HG03039 (cell line): ENCODE results near the gene DLGAP4.

Experiments used
- ATAC-seq: cut with Tn5 transposase; IDR thresholded peaks from one replicate; pipeline ENCODE4 v1.9.1; 2021; ENCODE audit warnings: mild to moderate bottlenecking, moderate library complexity; ENCODE audit not compliant: unreplicated experiment

The DLGAP4 gene

DNA sequence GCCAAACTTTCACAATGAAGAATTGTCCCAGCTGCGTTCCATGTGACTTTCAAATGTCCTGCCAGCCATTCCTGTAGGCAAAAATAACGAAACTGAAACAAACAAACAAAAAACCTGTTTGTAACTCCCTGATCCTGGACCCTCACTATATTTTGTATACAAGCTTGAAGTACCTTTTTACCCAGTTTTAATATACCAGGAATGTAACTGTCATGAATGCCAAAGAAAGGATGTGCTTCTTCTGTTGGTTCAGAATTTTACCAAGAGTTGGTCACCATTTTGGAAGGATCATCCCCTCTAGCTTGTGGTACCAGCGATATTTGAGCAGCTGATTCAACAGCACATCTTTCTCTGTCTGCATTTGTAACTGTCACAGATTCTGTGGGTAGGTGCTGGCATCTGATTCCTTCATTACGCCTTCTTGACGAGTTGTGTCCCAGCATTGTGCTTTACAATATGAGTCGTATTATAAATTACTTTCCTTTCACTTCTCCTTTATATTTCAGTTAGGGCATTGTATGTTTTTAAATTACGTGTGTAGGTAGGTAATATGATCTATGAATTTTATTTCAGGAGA is 93.9 kb downstream of the DLGAP4 start:
- ATAC-seq = no peak

DNA sequence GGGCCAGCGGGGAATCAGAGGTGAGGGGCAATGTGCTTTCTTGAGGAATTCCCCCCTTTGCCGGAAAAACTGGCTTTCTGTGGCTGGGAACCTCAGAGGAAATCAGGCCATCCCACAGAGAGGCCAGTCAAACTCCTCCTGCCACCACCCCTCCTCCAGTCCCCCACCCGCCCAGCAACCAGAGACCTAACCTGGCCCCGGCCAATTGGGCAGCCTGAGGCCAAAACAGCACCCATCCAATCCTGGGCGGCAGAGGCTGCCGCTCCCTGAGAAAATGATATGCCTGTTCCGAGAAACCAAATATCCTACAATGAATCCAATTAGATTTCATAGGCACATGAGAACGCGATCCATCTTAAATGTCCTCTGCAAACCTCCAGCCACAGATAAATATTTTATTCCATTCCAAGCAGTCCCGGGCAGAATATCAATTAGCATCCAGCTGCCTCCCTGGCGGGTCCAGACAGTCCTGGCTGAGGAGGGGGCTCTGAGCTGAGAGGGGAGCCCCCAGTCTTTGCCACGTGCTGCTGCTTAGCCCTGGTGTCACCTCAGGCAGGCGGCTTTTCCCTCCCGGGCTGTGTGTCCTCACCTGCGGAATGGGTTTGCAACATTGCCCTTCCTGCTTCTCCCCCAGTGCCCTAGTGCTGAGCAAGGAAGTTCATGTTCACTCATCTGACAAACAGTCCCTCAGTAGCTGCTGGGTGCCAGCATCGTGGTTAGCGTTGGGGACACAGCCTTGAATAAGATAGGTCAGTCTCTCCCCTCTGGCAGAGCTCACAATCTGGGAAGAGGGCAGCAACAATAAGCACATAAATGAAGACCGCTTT is 95.0 kb downstream of the DLGAP4 start:
- no peak for ATAC-seq

DNA sequence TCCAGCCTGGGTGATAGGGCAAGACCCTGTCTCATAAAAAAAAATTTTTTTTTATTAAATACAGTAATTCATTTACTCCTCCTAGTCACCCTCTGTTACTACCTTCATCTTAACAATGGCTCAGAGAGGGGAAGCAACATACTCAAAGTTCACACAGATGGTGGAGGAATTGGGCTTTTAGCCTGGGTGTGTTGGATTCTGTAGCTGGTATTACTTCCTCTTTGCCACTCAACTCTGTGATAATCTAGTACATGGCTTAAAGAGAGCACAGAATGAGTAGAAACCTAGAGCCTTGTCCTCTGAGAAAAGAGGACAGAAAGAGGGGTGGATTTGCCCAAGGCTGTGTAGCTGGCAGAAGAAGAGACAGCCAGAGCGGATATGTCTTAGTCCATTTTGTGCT is 96.6 kb downstream of the DLGAP4 start:
- ATAC-seq = no peak

DNA sequence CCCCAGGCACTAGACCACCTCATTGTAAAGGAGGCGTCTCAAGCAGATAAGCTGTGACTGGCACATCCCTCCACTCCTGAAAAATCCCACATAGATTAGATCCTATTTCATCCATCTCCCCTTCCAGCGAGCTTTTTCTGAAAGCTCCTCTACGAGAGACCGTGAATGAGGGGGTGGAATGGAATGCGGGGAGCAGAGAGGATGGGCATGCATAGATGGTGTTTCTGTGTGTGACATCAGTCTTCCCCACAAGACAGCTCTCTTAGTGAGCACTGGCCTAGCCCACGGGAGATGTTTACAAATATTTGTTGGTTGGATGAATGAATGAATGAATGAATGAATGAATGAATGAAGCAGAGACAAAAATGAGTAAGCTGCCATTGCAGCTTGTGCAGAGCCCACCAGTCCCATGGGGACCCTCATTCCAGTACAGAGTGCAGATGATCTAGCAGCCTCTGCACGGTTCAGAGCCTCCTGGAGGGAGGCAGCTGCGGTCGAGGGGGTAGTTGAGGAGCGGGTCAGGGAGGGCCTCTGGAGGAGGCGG is 98.4 kb downstream of the DLGAP4 start:
- no peak for ATAC-seq

DNA sequence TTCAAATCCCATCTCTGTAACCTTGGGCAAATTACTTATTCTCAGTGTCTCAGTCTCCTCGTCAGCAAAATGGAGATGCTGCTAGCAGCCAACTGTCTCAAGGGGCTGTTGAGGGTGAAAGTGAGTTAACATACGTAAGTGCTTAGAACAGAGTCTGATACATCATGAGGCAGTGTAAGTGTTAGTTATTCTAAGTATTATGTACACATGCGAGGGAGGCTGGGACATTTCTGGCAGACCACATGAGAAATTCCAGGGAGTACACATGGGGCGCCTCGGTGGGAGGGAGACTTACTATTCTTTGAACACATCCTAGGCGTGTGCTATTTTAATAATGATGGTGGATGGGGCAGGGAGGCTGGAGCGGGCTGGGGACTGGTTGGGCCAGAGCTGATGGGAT is 99.1 kb downstream of the DLGAP4 start:
- no peak for ATAC-seq

GRCh38 chr20:36407199-36407733 is 101.1 kb downstream of the DLGAP4 start:
- no peak for ATAC-seq

DNA sequence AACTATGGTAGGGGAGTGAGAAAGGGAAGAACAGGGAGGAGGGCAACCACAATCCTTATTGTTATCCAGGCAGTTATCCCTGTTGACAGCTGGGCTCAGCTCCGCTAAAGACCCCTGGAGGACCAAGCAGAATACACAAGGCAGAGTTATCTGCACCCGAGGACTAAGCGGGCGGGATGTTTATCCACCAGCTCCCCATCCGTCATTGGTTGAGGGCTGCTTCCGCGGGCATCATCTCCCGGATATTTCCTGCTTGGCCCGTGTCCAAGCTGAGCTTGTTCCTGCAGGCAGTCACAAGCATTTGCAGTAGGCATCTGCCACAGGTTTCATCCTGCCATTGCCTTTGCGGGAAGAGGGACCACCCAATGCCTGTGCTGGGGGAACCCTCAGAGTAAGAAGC is 102.1 kb downstream of the DLGAP4 start:
- no peak for ATAC-seq

DNA sequence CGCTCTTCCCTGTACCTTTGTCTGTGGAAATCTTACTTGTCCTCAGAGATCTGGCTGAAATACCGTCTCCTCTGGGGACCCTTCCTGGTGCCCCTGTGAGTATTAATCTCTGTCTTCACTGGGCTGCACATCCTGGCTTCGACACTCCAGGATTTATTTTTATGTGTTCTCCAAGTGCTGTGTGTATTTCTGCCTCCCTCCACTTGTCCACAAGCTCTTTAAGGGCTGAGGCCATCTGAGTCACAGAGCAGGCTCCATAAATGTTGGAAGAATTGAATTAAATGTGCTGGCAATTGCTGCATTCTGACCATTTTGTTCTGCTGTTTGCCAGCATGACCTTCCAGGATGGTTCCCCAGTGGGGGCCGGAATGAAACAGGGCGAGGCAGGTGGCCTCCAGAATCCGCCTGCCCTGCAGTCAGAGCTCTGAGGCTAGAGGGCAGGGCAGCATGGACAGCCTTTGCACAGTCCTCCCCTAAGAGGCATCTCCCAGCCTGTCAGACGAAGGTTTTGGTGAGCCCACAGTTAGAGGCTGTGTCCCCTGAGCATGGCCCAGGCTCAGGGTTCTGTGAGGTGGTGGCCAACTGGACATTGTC is 105.8 kb downstream of the DLGAP4 start:
- no peak for ATAC-seq

GRCh38 chr20:36415475-36416002 is 109.4 kb downstream of the DLGAP4 start:
- no peak for ATAC-seq

DNA sequence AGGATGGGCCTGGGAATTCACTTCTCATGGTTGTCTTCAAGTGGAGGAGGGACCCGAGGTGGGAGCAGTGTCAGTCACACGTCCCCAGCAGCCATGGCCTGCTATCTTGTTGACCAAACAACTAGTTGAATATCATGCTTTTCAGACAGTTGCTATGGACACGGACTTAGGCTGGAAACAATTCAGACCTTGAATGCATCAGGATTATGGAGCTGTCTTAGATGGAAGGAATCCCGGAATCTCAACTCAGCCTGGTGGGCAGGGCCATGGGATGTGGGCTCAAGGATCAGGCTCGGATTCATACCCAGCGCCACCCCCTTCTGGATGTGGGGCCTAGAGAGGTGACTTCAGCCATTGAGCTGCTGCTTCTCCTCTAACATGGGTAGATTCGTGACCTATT is 112.6 kb downstream of the DLGAP4 start:
- no peak for ATAC-seq

GRCh38 chr20:36421641-36422040 is 115.5 kb downstream of the DLGAP4 start:
- ATAC-seq = no peak

- ATAC-seq = no peak
Measured at GRCh38 chr20:36424314-36424713, 118.2 kb downstream of the DLGAP4 start.

- ATAC-seq = no peak
Measured at GRCh38 chr20:36425166-36425565, 119.0 kb downstream of the DLGAP4 start.

DNA sequence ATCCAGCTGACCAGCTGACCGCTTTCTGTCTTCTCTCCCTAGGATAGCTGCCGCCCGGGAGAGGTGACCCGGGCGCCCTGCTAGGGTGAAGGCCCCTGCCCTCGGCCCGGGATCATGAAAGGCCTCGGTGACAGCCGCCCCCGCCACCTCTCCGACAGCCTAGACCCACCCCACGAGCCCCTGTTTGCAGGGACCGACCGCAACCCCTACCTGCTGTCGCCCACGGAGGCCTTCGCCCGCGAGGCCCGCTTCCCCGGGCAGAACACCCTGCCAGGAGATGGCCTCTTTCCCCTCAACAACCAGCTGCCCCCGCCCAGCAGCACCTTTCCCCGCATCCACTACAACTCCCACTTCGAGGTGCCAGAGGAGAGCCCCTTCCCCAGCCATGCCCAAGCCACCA is 125.5 kb downstream of the DLGAP4 start:
- ATAC-seq = no peak

DNA sequence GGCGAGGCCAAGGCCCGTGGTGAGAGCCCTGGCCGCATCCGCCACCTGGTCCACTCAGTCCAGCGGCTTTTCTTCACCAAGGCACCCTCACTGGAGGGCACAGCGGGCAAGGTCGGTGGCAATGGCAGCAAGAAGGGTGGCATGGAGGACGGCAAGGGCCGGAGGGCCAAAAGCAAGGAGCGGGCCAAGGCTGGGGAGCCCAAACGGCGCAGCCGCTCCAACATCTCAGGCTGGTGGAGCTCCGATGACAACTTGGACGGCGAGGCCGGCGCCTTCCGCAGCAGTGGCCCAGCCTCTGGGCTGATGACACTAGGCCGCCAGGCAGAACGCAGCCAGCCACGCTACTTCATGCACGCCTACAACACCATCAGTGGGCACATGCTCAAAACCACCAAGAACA is 126.0 kb downstream of the DLGAP4 start:
- ATAC-seq = no peak

GRCh38 chr20:36434383-36434782 is 128.2 kb downstream of the DLGAP4 start:
- no peak for ATAC-seq

- no peak for ATAC-seq
Measured at GRCh38 chr20:36435124-36435523, 129.0 kb downstream of the DLGAP4 start.

- ATAC-seq = no peak
Measured at GRCh38 chr20:36435592-36436541, 129.7 kb downstream of the DLGAP4 start.

GRCh38 chr20:36439040-36439730 is 133.0 kb downstream of the DLGAP4 start:
- no peak for ATAC-seq

- no peak for ATAC-seq
Measured at GRCh38 chr20:36439731-36440072, 133.6 kb downstream of the DLGAP4 start.
